DMS 273 (cell line): ENCODE data around the gene NOL8.

ENCODE experiments used
- DNase-seq: peaks from one replicate; lab custom pipeline; 2025; ENCODE audit not compliant: unreplicated experiment; lab: John Stamatoyannopoulos, UW

Gene NOL8

DNA sequence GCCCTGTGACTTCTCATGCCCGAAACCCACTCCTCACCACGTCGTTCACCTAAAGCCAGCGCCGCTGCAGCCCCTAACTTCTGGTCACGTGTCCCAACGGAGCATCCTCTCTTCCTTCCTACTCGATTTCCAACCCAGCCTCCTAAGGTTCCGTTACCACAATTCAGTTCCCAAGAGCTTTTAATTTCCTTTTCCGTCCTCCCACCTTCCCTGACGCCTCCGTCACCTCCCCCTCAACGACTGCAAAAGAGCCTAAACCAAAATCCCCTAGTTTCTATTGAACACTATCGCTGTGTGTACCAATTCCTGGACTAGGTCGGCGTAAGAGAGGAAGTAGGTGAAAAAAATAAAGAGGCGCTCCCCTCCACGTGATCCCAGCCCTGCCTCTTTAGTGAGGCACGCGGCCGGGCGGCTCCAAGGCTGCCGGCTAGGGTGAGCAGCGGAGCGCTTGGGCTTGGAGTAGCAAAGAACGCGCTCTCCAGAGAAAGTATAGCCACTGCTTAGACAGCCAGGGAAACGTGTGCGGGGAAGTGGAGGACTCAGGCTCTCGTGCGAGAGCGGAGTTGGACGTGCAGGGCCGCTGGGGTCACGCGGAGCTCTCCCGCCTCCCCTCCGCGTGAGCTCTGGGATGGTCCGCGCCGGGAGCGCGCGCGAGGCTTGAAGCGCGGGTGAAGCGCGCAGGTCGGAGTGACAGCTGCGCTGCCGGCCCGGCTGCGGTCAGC lies at the start of gene NOL8, which contains the start of gene CENPP:
Gene NOL8 (minus strand): TSS at position 82 of the 722 bp plus-strand sequence. CDS start 1,189 bp downstream, outside the sequence.
Gene CENPP (plus strand): TSS at position 685 of the 722 bp plus-strand sequence.
- DNase-seq, result peak; percentile 94

- no peak for DNase-seq
These were observed 48.0 kb upstream of the NOL8 start for GRCh38 chr9:92373167-92373566.

DNA sequence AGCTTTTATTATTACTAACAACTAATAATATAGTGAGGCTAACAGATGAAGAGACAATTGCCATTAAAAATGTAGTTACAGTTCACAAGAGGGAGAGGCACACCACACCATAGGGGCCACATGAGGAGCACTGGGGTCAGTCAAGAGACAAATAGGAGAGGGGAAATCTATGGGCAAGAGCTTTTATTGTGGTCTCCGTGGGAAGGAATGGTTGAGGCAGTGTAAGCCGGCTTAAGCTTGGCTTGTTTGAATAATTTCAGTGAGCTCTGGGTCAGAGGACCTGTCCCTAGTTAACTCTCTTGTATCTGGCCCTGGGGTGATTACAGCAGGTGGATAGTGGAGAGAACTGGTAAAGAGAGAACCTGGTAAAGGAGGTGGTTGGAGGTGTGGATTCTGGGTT lies 43.9 kb upstream of the NOL8 start:
- no peak for DNase-seq

GRCh38 chr9:92360083-92360482 lies 34.9 kb upstream of the NOL8 start:
- no peak for DNase-seq

DNA sequence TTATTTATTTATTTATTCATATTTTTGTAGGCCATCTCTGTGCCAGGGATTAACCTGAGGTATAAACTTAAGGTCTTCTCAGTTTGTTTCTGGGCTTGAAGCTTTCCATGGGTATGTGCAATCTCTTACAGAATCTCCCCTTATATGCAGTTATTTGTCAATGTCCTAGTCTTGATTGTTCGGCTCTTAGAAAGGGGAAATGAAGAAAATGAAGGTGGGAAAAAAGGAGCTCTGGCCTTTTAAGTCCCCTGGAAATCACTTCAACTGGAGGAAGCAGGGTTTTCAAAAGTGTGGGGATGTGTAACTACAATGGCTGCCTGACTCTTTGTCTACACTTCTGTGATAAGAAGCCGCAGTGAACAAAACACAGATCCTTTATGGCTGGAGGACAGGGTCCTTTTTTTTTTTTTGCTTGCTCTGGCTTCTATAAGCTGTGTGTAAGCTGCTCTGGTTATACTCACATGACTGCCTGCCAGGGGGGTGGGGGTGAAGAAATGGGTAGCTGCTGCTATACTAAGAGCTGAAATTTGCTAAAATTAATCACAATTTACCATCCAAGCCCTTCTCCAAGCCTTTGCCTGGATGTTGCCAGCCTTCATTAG lies 34.3 kb upstream of the NOL8 start:
- no peak for DNase-seq

DNA sequence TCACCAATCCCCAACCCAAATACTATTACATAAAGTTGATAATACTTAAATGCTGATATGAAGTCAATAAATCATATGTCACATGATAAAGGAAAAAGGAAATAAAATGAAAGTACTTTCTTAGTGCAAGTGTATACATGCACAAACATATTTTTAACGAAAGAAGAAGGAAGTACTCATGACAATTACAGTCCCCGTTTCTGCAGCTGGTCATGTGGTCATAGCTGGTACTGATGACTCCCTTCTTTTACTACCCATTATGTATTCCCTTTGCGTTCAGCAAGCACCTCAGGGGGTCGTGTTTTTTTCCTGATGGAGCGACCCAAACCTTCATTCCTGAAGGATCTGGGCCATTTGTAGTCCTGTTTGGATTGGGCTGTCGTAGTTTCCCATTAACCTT lies 27.9 kb upstream of the NOL8 start:
- no peak for DNase-seq

DNA sequence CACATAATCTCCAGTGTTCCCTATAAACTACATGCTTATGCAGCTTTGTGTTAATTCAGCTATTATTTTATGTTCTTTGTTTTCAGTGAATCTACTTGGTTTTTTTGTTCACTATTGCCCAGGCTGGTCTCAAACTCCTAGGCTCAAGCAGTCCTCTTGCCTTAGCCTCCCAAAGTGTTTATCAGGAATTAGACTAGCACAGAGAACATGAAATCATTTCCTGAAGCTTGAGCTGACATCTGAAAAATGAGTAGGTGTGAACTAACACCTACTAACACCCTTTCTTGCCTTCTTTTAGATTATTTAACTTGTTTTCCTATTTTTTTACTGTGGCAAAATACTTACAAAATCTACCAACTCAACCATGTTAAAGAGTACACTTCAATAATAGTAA lies 25.6 kb upstream of the NOL8 start:
- no peak for DNase-seq

DNA sequence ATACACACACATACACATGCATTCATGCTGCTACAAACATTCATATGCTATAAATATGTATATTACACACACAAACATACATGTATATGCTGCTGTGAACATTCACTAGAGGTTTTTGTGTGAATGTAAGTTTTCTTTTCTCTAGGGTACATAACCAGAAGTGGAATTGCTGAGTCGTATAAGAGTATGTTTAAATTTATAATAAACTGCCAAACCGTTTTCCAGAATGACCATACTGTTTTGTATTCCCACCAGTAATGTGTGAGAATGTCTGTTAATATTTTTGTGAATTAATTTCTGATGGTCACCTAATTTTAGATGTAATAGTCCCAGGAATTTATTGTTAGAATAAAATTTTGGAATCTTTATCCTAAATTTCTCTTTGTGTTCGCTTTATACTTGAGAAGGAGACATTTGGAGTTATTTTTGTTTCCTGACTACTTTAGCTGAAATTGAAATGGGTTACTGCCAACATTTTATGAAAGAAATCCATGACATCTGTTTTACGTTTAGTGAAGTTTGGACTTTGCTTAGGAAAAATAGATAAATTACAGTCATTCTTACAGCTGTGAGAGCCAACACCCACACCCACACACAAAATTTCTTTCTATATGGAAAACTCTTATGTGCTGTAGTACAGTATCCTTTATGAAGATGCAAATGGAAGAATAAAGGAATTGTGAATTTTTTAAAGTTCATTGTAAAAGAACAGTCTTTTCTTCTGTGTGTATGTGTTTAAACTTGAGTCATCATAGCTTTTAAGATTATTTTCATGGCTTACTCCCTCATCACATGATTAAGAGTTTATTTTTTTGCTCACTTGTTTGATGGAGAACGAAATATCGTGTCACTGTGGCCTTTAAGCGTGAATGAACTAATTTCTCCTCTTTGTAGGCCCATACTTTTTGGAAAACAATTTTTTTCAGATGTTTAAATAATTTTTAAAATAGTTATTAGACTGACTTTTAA lies 24.9 kb upstream of the NOL8 start:
- DNase-seq, result no peak

- DNase-seq, result no peak
These were observed 20.4 kb upstream of the NOL8 start for GRCh38 chr9:92345582-92345981.

DNA sequence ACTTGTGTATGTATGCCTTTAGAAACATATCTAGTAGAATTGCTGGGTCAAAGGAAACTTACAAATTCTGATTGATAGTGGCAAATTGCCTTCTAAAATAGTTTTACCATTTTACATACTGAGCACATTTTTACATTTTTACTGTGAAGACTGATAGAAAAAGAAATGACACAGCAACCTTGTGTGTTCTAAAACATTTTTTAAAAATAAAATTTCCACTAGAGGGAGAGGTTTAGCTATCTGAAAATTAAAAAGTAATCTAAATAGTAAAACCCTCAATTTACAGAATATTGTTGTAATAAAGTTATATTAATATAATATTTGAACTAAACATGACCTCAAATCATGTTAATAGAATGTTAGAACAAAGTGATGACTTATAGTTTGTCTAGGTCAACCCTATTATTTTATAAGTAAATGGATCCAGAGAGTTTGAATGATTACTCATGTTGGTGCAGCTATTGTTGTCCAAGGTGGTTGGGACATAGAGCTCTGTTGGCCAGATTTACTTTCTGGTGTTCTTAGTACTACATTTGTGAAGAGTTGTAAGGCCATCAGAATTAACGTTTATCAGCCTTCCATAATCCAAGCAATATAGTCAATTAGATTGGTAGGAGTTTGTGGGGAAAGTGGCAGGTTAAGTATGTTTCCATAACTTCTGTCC lies 17.8 kb upstream of the NOL8 start:
- DNase-seq, result no peak

GRCh38 chr9:92341578-92341977 lies 16.4 kb upstream of the NOL8 start:
- DNase-seq, result no peak

GRCh38 chr9:92333282-92333634 lies 8.1 kb upstream of the NOL8 start:
- DNase-seq, result no peak

DNA sequence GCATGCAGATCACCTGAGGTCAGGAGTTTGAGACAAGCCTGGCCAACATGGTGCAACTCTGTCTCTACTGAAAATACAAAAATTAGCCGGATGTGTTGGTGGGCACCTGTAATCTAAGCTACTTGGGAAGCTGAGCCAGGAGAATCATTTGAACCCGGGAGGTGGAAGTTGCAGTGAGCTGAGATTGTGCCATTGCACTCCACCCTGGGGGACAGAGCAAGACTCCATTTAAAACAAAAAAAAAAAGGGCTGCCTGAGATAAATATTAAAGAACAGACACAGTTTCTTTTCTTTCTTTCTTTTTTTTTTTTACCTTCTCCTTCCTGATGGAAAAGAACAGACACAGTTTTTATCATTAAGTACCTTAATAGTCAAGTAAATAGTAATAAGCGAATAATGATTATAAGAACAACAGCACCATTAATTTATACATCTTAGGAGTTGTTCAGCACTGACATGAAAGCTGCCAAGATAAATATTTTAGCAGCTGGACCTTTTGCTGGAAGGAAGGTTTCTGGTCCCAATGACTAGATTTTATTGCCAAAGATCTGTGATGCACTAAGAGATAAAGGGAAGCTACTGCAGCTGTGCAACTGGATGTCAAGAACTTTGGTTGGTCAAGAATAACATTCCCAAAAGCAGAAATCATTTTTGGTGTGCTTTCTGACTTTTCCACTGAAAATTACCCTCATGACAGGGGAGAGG lies 7.6 kb upstream of the NOL8 start:
- DNase-seq, result no peak

GRCh38 chr9:92328225-92328624 lies 3.1 kb upstream of the NOL8 start:
- DNase-seq, result peak; percentile 76

DNA sequence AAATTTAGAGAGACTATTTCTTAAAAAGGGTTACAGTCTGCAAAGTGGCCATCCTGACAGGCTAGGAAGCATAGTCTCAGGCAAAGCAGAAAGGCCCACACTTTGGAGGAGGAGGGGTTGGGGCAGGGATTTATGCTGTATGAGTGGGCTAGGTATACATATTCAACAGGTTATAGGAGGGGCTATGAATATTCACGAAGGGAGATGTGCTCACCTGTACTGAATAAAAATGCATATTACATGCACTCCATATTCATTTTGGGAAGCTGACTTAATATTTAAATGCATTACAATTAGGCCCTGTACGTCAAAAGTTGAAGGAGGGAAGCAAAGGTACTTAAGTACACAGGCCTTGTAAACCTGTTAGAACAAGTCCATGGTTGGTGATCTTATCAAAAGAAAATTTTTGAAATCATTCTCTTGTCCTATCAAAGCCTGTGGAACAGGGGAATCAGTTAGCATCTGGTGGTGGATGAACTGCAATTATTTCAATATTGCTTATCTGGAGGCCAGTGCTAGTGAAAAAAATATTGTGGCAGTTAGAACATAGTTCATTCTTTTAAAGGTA lies 2.2 kb upstream of the NOL8 start:
- peak; percentile 44 for DNase-seq

DNA sequence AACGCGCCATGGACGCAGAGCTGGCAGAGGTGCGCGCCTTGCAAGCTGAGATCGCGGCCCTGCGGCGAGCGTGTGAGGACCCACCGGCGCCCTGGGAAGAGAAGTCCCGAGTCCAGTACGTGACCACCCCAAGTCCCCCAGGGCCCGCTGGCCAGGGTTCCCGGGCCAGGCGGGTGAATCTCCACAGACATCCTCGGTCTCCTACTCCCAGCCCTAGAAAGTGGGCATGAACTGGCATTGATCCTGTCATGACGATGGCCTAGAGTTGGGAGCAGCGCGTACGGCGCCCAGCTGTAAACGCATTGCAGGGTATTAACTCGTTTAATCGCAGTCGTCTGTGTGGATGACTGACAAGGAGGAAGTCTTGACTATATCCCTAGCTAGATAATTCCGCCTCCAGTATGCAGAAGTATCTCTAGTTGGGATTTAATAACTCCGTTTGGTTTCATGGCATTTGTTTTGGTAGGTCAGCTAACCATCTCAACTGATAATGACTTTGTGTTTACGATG lies 896 bp upstream of the NOL8 start:
- DNase-seq, result peak; percentile 76

- no peak for DNase-seq
These were observed 271 bp downstream of the NOL8 start for GRCh38 chr9:92324889-92325268.

DNA sequence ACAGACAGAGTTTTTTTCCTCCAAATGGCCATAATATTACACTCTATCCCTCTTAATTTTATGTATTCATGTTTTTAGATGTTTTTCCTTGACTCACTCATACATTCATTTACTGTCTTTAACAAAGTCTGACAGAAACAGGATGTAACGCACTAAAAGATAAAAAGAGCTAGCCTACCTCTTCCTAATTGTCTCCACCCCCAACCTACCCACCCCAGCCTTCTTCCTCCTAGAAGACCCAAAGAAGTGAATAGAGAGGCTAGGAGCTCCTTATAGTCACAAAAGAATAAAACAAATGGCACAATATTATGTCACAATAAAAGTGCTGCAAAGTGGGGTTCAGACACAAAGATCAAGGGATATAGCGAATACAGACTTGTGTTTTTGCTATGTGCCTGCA lies 719 bp downstream of the NOL8 start:
- no peak for DNase-seq

DNA sequence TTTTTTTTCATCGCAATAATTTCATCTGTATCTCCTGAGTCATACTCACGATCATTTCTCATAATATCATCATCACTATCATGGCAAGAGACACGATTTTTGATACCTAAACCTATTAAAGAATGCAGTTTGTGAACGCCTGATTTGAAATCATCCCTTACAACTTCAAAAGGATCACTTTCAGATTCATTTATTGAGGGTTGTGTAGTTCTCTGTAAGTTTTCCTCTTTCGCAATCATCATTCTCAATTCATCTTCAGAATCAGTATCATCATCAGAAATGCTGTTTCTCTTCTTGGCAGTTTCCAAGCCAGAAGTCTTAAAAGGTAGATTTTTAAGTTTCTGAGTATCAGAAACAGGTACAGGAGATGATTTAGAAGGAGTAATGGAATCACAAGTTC lies 9.7 kb downstream of the NOL8 start:
- DNase-seq, result no peak

- no peak for DNase-seq
These were observed 11.5 kb downstream of the NOL8 start for GRCh38 chr9:92313624-92314012.
